Gastrocnemius medialis (tissue), 4 donors: ENCODE data around the gene CDNF.

Experiments used
- CTCF ChIP-seq, 5 experiments: fragments of 450-650 bp in 3 of 5; fragments of 200-600 bp in 2 of 5; sonication (generic) in 2 of 5; IDR thresholded peaks in 4 of 5; conservative IDR thresholded peaks in 1 of 5; 1 replicate in 4 of 5; 2 replicates in 1 of 5; pipeline ENCODE4 v1.5.1; 2016 to 2019; ENCODE audit warnings: antibody characterized with exemption in 5 of 5, mild to moderate bottlenecking in 3 of 5, moderate library complexity in 3 of 5
- POLR2A ChIP-seq, 2 donors: fragments of 450-650 bp; IDR thresholded peaks; one replicate each; pipeline ENCODE4 v1.6.1; 2017; ENCODE audit warnings: antibody characterized with exemption in 2 of 2, mild to moderate bottlenecking in 2 of 2, moderate library complexity in 2 of 2

DNA sequence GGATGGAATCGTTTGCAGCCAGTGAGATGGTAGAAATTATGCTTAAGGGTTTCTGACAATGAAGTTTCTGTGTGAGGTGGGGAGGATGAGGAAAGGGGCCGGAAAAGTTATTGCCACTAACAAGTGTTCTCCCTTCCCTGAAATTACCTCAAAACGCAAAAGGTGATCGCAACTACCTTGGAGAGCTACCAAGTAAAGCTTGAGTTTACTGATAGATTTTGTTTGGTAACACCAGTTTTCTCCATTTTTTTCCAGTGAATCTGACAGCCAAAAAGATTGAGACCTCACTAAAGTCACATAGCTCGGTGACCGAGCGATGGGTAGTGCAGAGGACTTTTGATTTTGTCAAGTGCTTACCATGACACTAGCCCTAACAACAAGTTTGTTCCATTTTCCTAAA lies 42.4 kb upstream of the CDNF start:
- TF ChIP-seq CTCF (IDR thresholded peaks at IDR 0.05 in 4 of 5, conservative IDR thresholded peaks at IDR 0.05 in 1 of 5) = no peak
- no peak for TF ChIP-seq POLR2A (IDR thresholded peaks at IDR 0.05)
